ENCODE measurements around the gene MINDY3.

GRCh38 chr10:15844517-15844916 lies 15.8 kb downstream of the MINDY3 start:
- TF ChIP-seq CSRNP3 (CRISPR knock-in tag; IDR thresholded peaks at IDR 0.05) (no peak), GLIS3 (CRISPR knock-in tag; IDR thresholded peaks at IDR 0.05) (no peak), ZFP3 (CRISPR knock-in tag; IDR thresholded peaks at IDR 0.05) (no peak), ARNTL (CRISPR knock-in tag; IDR thresholded peaks at IDR 0.05; ENCODE audit: borderline replicate concordance, low read depth) (no peak), ESRRG (CRISPR knock-in tag; IDR thresholded peaks at IDR 0.05) (no peak), BACH2 (CRISPR knock-in tag; IDR thresholded peaks at IDR 0.05; ENCODE audit: borderline replicate concordance) (no peak), OSR1 (CRISPR knock-in tag; IDR thresholded peaks at IDR 0.05) (no peak)
- TF ChIP-seq, protein P1, sequence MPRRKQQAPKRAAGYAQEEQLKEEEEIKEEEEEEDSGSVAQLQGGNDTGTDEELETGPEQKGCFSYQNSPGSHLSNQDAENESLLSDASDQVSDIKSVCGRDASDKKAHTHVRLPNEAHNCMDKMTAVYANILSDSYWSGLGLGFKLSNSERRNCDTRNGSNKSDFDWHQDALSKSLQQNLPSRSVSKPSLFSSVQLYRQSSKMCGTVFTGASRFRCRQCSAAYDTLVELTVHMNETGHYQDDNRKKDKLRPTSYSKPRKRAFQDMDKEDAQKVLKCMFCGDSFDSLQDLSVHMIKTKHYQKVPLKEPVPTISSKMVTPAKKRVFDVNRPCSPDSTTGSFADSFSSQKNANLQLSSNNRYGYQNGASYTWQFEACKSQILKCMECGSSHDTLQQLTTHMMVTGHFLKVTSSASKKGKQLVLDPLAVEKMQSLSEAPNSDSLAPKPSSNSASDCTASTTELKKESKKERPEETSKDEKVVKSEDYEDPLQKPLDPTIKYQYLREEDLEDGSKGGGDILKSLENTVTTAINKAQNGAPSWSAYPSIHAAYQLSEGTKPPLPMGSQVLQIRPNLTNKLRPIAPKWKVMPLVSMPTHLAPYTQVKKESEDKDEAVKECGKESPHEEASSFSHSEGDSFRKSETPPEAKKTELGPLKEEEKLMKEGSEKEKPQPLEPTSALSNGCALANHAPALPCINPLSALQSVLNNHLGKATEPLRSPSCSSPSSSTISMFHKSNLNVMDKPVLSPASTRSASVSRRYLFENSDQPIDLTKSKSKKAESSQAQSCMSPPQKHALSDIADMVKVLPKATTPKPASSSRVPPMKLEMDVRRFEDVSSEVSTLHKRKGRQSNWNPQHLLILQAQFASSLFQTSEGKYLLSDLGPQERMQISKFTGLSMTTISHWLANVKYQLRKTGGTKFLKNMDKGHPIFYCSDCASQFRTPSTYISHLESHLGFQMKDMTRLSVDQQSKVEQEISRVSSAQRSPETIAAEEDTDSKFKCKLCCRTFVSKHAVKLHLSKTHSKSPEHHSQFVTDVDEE (CRISPR knock-in tag; IDR thresholded peaks at IDR 0.05), result no peak

Data from SK-N-SH treated with all-trans-retinoic acid at 6 μM for 48 hours (cell line).